GM21367 (cell line): ENCODE measurements around the gene CABP2.

ENCODE experiments used
- ATAC-seq: cut with Tn5 transposase; IDR thresholded peaks from one replicate; pipeline ENCODE4 v1.9.1; 2021; ENCODE audit not compliant: unreplicated experiment

CABP2 gene

DNA sequence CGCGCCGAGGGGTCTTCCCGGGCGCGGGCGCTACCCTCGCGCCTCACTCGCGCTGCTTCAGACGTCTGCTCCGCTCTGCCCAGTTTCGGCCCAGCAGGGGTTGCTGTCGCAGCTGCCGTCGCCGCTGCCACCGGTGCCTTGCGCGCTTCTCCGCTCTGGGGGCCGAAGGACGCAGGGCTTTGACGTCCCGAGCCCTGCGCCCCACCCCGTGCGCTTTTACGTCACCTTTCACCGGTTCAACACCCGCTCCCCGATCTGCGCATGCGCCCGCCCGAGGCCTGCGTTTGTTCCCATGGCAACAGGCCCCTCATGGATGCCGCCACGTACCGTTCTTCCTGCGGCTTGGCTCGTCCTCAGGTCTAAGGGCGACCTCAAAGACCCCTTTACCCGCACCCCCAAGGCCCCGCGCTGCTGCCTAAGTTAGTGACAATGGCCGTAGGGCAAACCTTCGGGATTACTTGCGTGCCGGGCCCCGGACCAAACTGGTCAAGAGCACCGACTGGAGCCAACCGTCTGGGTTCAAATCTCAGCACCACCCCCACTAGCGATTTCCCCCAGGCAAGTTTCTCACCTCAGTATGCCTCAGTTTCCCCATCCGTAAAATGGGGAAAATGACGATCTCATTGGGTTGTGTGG lies 14.6 kb downstream of the CABP2 start:
- peak; percentile 24 for ATAC-seq

DNA sequence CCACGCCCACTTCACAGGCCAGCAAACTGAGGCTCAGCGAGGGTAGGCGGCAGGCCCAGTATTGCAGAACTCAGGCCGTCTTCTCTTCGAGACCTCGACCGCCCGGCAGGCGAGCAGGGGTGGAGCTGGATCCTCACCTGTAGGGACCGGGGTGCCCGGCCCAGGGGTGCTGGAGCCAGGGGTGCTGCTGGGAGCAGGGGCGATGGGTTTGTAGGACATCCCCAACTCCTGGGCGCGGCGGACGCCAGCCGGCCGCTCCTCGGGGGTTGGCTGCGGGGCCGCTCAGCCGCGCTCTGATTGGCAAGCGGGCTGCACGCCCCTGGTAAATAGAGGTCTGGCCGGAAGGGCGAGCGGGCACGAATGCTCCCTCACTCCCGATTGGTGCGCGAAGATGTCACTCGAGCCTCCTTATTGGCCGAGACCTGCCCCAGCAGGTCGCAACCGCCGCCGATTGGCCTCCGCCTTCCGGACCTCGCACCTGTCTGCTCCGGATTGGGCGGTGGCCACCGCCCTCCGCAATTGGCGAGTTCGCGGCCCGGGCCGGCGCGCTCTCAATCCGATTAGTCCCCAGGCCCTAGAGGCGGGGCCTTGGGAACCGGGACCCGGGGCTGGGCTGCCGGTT lies 15.3 kb downstream of the CABP2 start, which contains the start of gene CDK2AP2:
CDK2AP2 (minus strand) TSS at position 299 of the 622 bp plus-strand sequence; CDS start at position 219, 80 bp downstream.
- peak; percentile 55 for ATAC-seq

DNA sequence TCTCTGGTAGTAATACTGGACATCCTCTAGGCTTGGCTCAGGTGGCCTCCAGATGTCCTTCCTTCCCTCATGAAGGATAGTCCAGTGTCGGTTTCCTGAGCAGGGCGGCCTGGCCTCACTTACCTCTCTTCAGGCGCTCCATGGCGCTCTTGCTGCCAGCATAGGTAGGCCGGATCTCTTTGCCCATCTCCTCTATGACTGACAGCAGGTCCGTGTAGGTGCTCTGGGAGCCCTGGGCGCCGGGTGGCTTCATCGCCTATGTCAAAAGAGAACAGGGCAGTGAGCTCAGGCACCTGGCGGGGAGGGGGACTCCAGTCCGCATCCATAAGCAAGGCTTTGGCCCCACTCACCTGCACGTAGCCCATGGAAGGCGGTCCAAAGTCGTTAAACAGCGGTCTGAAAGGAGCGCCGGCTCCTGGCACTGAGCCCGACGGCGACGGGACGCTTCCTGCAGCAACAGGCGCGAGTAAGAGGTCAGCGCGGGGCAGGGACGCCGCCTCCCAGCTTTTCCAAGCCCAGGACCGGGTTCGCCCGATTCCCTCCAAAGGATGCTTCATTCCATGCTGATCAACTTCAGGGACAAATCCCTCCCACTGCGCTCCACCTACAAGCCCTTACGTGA lies 15.9 kb downstream of the CABP2 start:
- ATAC-seq, result no peak

DNA sequence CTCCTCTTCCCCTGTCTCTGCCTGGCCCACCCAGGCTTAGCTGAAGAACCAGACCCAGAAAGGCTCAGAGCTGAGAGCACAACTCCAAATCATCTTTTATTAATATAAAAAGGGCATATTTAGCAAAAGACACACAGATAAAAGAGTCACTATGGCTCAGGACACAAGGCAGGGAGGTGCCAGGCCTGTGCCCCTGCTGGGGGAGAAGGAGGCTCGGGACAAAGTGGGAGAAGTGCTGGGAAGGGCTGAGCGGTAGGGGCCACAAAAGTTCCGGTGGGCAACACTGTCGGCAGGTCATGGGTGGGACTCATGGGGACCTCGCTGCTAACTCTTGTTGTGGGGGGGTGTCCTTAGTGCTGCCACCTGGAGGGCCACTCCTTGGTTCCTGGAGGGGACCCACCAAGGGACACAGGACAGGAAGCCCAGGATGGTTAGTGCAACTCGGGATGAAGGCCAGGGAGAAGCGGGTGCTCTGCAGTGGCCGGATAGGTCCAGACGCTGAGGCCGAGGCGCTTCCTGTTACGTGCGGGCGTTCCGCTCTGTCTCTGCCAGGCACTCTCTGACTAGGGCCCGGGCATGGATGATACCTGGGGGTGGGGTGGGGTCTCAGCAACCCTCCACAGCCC lies 16.7 kb downstream of the CABP2 start:
- no peak for ATAC-seq

DNA sequence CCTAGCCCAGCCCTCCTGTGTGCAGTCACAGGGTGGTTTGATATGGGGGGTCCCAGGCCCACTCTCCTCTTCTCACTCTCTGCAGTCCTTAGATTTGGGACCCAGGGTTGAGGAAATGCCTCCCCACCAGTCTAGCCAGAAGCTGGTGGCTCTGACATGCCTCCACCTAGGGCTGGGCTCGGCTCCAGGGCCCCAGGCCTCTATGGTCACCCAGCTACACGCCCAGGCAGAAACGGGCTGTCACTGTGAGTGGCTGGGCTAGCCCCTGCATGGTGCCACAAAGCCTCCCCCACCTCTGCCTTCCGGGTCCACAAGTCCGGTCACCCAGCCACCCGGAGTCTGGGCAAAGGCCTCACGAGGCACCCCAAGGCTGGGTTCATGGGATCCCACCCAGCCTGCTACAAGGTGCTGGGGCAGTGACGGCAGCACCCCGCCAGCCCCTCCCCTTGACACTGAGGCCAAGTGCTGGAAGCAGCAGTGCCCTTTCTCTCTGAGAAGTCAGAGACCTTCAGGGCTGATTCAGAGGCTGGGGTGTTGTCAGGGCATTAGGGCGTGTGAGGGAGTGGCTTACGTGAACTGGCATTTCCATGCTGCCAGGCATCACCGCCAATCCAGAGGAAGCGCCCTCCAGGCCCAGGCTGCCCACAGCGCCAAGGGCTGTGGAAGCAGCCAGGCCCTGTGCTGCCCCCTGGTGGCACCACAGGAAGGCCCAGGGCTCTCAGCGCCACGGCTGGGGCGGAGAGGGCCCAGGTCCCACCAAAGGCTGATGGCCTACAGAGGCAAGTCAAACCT lies 17.4 kb downstream of the CABP2 start:
- no peak for ATAC-seq

DNA sequence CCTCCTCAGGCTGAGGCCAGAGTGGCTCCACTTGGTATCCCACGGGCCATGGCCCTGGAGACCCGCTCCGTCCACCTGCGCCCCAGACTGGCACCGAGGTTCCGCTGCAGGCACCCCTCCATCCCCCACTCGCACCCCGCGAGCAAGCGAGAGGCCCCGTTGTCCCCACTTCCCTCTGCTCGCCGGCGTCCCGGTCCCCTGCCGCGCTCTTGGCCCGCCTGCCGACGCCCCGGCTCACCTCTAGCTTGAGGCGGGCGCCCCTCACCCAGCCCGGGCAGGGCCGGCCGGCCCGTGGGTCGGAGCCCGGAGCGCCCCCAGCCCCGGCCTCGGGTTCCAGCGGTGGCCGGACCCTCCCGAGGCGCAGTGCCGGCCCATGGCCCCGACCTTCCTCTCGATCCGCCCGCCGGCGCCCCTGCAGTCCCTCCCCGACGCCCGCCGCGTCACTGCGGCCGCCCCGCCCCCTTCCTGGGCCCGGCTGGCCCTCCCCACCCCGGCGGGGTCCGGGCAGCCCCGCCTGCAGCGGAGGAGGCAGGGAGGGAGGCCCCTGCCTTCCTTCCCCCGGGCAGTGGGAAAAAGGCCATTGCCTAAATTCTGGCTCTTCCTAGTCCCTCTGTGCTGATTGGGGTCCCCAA lies 18.2 kb downstream of the CABP2 start, which contains the start of gene PITPNM1:
PITPNM1 (minus strand) TSS at position 414 of the 632 bp plus-strand sequence. CDS start 1,183 bp downstream, outside the sequence.
- ATAC-seq, result no peak

DNA sequence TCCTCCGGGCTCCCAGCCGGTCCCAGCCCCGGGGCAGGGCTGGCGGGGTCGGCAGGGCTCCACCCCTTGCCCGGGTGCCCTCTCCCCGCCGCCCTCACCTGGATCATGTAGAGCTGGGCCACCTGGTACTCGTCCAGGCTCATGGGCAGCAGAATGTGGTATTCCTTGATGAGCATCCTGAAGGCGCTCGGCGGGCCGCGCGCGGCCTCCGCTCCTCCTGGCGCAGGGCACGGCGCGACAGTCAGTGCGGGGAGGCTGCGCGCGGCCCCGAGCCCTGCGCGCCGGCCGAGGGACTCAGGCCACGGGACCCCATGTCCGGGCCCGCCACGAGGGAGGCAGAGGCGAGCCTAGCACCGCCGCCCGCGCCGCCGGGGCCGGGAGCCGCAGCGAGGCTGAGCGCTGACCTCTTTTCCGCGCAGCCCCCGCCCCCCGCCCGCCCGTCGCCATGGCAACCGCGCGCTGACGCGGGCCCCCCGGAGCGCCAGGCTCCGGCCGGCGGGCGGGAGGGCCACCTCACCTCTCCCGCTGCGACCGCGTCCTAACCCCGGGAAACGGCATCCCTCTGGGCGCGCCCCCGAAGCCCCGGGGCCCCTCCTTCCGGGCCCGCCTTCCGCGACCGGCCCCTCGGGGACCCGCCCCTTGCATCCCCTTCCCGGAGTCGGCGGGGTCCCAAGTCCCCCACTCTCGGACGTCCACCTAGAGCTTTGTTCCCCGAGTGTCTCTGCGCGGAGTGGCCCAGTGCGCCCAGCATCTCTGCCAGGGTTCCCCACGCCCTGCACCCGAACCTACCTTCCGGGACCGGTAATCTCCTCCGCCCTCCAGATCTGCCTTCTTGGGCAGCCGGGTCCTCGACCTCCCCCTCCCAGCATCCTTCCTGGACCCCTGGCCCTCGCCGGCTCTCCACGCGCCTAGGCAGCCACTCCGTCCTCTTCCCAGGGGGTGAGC lies 19.0 kb downstream of the CABP2 start:
- ATAC-seq, result no peak

DNA sequence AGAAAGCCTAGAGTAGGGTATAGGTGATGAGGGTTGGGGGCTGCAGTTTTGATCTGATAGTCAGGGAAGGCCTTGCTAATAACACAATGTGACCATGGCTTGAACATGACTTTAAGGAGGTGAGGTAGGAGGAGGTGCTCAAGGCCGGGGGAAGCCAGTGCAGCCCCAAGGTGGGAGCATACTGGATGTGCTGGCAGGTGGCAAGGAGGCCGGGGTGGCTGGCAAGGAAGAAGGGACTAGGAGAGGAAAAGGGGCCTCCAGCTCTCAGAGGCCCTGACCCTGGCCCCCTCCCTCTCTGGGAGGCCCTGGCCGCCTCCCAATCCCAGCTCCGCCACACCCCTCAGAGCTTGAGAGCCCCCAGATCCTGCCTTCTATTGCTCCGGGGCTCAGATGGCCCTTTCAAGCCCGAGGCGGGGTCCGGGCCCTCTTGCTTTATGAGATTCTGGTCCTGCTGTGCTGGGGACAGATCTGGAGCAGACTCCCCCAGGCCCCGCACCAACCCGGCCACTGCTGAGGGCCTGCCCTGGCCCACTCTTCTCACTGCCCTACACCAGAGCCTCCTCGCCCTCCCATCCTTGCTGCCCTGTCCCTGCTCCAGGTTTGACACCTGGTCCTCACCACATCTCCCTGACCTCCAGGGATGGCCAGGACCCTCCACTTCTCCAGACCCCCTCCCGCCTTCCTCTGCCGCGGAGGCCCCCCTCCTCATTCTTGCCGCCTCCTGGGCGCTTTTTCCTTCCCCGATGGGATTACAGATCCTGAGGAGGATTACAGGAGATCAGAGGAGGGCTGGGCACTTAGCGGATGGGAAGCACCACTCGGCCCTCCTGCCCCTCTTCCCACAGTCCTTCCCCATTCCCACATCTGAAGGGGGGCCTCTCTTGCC lies 19.9 kb downstream of the CABP2 start:
- ATAC-seq, result no peak

DNA sequence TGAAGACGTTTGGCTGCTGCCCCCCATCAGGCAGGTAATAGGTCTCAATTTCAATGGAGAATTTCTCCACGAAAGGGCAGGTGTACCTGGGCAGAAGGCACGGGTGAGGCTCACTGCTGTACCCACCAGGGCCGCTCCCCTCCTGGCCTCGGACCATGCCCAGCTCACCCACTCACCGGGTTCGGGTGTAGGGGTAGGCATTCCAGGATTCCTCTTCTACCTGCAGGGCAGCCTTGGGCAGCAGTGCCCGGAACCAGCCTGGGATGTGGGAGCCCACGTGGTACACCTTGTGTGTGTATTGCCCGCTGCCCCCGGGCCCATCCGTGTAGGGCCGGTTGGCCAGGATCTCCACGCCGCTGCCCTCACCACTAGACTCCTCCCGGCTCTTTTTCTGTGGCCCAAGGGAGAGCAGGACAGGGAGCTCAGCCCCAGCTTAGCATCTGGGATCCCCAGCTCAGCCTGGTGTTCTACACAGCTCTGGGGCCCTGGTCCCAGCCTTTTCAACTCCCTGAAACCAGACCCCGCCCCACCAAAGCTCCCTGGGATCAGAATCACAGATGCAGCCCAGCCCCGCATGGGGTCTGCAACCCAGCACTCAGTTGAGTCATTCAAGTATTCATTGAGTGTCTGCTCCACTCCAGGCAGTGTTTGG lies 20.8 kb downstream of the CABP2 start:
- no peak for ATAC-seq

DNA sequence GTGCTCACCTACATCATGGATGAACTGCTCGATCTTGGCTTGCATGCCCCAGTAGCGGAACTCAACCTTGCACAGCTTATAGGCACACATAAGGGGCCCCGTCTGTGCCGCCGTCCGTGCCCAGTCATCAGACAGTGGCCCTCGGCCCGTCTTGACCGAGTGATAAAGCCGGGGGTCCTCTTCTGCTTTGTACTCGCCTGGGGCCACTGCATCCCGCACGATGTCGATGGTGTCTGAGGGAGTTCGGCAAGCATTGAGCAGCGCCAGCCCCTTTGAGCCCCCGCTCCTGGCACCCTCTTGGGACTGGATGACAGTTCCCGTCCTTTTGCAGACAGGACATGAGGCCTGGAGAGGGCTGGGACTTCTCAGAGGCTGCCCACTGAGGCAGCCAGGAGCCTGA lies 21.4 kb downstream of the CABP2 start:
- ATAC-seq, result no peak

DNA sequence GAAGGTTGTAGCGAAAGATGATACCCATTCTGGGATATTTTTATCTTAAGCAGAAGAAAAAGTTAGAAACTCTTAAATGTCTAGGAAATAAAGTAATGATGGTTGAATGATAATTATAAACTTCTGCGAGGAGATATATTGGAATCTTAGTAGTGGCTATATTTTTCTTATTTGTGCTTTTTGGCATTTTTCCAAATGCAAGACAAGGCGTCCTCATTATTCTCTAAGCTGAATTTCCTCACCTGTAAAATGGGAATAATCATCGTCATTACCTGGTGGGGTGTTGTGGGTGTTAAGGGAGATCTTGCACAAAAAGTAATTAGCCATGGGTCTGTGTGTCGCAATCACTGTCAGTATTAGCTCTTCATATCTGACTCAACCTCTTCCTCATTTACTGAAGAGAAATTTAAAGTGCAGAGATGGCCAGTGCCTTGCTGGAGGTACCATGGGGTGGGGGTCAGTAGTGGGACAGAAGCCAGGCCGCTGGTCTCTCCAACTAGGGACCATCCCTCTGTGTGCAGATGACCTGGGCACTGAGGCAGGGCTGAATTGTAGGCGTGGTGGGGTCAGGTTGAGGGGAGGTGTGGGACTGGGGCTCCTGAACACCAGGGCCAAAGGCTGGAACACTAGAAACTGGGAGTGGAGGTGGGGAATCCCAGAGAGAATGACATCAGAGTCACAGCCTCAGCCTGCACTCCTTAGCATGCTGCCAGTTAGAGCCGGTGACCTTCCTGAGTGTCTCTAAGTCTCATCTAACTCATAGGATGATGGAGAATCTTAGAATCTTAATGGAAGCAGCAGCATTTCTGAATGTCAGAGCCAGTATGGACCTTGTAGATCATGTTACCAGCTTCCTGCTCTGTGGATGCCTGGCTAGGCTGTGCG lies 22.2 kb downstream of the CABP2 start:
- ATAC-seq, result no peak

DNA sequence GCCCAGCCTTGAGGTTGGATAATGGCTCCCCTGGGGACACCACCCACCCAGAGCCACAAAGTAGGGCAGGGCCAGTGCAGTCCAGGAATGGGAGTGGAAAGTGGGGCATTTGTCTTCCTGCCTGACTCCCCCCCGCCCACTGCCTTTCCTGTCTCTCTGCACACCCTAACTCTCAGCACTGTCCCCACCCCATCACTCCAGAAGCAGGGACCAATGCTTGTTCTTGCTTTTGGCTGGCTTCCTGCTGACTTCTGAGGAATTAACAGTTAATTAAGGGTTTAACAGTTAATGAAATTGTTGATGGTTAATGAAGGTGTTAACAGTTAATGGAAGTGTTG lies 22.8 kb downstream of the CABP2 start:
- ATAC-seq, result no peak

DNA sequence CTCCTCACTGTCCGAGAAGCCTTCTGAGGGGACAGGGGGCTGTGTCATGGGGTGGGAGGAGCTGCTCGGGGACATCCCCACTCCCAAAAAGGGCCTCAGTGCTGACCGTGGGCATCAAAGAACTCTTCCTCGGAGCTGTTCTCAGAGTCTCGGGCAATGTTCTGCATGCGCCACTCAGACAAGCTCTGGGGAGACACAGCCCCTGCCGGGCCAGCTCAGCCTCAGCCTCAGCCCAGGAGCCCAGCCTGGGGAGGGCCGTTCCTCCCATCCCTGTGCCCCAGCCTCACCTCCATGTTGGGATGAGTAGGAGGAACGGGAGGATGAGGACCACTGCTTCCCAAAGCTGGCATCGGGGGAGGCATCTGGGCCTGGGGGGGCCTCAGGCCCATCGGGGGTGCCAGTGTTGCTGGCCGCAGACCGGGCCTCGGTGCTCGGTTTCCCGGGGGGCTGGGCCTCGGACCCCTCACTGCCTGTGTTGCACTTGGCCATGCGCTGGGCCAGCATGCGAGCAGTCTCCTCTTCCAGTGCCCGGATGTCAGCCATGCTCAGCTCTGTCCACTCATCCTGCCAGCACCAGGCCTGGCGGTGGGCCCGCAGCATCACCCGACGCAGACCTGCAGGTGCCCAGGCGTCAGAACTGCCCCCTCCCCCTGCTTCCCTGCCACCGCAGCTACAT lies 23.3 kb downstream of the CABP2 start:
- ATAC-seq, result no peak

DNA sequence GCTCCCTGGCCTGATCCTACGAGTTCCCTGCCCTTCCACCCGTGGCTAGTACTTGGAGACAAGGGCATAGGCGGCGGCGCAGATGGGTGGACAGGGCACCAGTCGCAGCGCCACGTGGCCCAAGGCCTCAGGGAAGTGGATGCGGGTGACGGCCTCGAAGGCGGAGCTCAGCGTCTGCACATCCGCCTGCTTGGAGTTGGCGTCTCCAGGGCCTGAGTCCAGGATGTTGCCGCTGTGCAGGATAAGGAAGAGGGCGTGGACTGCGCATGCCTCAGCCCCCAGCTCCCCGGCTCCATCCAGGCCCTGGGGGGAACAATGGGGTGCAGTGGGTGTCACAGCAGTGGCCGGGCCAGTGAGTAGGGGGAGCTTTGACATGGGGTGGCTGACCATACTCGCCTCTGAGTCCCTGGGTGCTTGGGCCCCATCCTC lies 24.7 kb downstream of the CABP2 start:
- no peak for ATAC-seq

DNA sequence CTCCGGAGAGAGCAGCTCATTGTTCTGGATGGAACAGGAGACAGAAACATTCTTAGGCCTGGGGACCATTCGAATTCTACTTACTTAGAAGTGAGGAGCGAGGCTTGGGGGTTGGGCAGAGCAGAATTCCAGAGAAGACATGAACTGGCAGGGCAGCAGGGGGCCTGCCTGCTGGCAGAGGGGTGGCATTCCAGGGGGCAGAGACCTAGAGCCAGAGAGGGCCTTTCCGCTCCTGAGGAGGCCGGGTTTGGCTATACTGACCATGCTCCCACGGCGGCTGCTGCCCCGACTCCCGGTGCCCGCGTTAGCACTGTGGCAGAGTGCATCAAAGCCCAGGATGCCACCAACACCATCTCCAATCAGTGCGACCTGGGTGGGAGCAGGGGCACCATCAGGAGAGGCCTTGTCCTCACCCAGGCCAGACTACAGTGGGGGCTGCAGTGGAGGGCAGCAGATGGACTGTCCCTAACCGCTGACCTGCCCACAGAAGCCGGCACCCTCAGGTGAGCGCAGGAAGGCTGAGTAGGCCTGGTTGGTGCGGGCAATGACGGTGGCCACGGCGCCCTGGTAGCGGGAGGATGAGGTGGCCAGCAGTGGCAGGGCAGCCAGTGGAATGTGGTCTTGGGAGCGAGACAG lies 25.5 kb downstream of the CABP2 start:
- no peak for ATAC-seq

DNA sequence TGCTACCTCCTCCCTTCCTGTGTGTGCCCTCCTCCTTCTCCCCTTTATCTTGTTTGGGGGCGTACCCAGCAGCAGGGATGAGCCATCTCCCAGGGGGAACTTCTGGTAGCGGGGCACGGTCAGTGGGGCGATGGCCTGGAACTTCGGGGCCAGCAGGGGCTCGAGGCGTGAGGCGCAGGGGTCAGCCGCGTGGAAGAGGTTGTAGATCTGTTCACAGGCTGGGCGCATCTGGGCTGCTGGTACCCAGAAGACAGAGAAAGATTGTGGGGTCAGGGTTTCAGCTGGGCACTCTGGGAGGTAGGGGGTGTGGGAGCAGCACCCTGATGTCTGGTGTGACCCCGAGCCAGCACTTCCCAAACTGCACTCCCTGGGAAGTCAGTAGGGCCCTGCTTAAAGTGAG lies 27.1 kb downstream of the CABP2 start:
- ATAC-seq, result no peak
